ENCODE data around the gene FSTL5.

FSTL5 gene

DNA sequence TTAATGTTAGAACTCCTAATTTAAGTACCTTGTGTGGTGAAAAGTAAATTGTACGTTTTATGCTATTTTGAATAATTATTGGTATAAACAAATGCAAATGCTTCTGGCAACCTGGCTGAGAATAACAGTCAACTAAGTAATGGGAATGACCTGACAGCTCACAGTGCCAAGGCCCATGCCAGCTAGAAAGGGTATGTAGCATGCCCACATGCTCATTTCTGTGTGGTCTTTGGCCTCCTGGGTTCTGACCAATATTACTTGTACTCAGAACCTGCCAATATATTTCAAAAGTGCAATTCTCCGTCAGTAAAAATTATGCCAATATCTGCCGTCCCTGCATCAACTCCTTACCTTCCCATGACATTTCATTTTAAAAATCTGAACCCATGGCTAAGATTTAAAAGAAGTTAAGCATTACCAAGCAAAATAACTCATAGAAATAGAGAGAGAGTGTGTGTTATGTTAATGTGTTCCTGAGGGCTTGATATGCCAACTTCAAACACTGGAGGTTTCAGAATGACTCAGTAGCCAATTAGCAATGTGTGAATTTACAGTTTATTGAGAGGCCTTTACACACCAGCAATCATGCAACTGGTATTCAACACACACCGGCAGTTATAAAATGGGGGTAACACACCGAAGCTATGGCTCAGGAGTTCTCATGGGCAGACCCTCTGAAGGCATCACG is 820.8 kb downstream of the FSTL5 start:
- DNase-seq (ENCODE audit: low spot score) (no peak), FAIRE-seq (no peak)

DNA sequence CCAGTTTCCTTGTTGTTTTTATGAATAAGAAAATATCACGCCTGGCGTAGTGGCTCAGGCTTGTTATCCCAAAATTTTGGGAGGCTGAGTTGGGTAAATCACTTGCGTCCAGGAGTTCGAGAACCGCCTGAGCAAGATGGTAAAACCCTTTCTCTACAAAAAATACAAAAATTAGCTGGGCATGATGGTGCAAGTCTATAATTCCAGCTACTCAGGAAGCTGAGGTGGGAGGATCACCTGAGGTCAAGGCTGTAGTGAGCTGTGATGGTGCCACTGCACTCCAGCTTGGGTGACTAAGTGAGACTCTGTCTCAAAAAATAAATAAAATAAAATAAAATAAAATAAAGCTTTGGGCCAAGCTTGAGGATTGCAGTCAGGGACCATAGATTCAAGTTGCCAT is 827.2 kb downstream of the FSTL5 start:
- FAIRE-seq (no peak), DNase-seq (ENCODE audit: low spot score) (no peak)

DNA sequence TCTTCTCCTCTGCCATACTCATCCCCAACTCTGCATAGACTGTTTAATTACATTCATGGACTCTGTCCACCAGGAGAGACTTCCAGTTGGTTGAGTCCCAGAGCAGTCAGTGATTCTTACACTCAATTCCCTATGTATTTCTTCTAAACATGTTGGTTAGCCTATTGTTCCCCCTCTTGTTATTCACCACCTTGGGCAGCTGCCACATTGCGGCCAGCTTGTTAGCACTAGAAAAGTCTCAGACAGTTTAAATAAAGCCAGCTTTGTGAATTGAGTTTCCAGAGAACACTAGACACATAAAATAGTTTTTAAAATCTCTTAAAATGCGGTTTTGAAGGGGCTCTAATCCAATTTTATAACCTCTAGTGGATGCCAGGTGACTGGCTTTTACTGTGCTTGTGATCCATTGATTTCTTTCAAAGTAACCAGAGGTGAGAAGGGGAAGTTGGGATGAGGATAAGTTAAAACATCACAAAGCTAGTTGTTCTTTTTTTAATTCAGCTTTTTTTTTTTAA is 827.7 kb downstream of the FSTL5 start:
- no peak for DNase-seq (ENCODE audit: low spot score)
- no peak for FAIRE-seq
